Measurements from ENCODE around the gene SUMO4.

The SUMO4 gene

GRCh38 chr6:149400050-149400449 is at the start of gene SUMO4:
Gene SUMO4 (plus strand): TSS chr6:149400262. CDS start chr6:149400392, 130 bp downstream.
- no peak within 1 kb of the TSS for H3K4me3 ChIP-seq (ENCODE audit: low read length)
- no peak for DNase-seq (ENCODE audit: low read depth)
- no peak for TF ChIP-seq CTCF (conservative IDR thresholded peaks at IDR 0.05; ENCODE audit: low read depth, low read length)

GRCh38 chr6:149354009-149354408 is 46.1 kb upstream of the SUMO4 start:
- TF ChIP-seq CTCF (conservative IDR thresholded peaks at IDR 0.05; ENCODE audit: low read depth, low read length), result no peak
- H3K4me3 ChIP-seq (ENCODE audit: low read length), result no peak overlapping the region
- DNase-seq (ENCODE audit: low read depth), result no peak

- no peak for DNase-seq (ENCODE audit: low read depth)
- no peak overlapping the region for H3K4me3 ChIP-seq (ENCODE audit: low read length)
- no peak for TF ChIP-seq CTCF (conservative IDR thresholded peaks at IDR 0.05; ENCODE audit: low read depth, low read length)
Observed at GRCh38 chr6:149356081-149356750, 43.8 kb upstream of the SUMO4 start.

- no peak for DNase-seq (ENCODE audit: low read depth)
- H3K4me3 ChIP-seq (ENCODE audit: low read length), result no peak overlapping the region
- no peak for TF ChIP-seq CTCF (conservative IDR thresholded peaks at IDR 0.05; ENCODE audit: low read depth, low read length)
Observed at GRCh38 chr6:149357726-149358538, 42.1 kb upstream of the SUMO4 start.

GRCh38 chr6:149359440-149359839 is 40.6 kb upstream of the SUMO4 start:
- DNase-seq (ENCODE audit: low read depth), result no peak
- no peak overlapping the region for H3K4me3 ChIP-seq (ENCODE audit: low read length)
- TF ChIP-seq CTCF (conservative IDR thresholded peaks at IDR 0.05; ENCODE audit: low read depth, low read length), result no peak

GRCh38 chr6:149360536-149360935 is 39.5 kb upstream of the SUMO4 start:
- TF ChIP-seq CTCF (conservative IDR thresholded peaks at IDR 0.05; ENCODE audit: low read depth, low read length), result no peak
- H3K4me3 ChIP-seq (ENCODE audit: low read length), result no peak overlapping the region
- DNase-seq (ENCODE audit: low read depth), result no peak

GRCh38 chr6:149362289-149362688 is 37.8 kb upstream of the SUMO4 start:
- TF ChIP-seq CTCF (conservative IDR thresholded peaks at IDR 0.05; ENCODE audit: low read depth, low read length), result no peak
- DNase-seq (ENCODE audit: low read depth), result no peak
- no peak overlapping the region for H3K4me3 ChIP-seq (ENCODE audit: low read length)
